K562 (cell line): Measurements from ENCODE around the gene SH3BP4. TPM values are rescaled to one million over a fixed set of nuclear protein-coding genes. Genes with fewer than 3 reads are reported as not detected.

ENCODE experiments used
- ATAC-seq: fragments of 200-7000 bp; cut with Tn5 transposase; 3 replicates; pipeline ENCODE4 v1.9.1; 2020; ENCODE audit warnings: moderate library complexity
- BruUV-seq: library from RNA; stranded (reverse); fragments of 400-500 nt; replicated peaks from 2 replicates; lab custom pipeline; 2021; lab: Mats Ljungman, UMichigan
- CTCF ChIA-PET: fragments of 300-600 bp; formaldehyde crosslinking; extraction: SDS; loops from one replicate; lab custom pipeline; 2021; ENCODE audit warnings: low intra/inter-chr PET ratio; lab: Yijun Ruan, JAX
- POLR2A ChIA-PET: fragments of 300-600, 350-650 bp; sonication (Branson Sonifier 250); formaldehyde crosslinking; extraction: SDS; loops from one replicate; lab custom pipeline; 2021; ENCODE audit warnings: antibody characterized with exemption, inconsistent platforms; lab: Yijun Ruan, JAX
- DNase-seq, 4 experiments: peaks; one replicate each; pipeline versions ENCODE4 v3.0.0 to v3.0.0-alpha.2; 2011 to 2018; ENCODE audit warnings: low spot score in 3 of 4, mixed read lengths in 3 of 4; ENCODE audit errors: extremely low read depth in 1 of 4
- FAIRE-seq: peaks from 2 replicates; lab custom pipeline; 2011; peaks lifted over from hg19 to GRCh38; lab: Jason Lieb, UNC
- H2AFZ ChIP-seq: 2 replicates; pipeline ENCODE4 v1.6.0; 2011; ENCODE audit warnings: low read depth, low read length, control low read depth, inconsistent platforms
- H3K27ac ChIP-seq: fragments of 200-600 bp; 3 replicates; pipeline ENCODE4 v1.8.0; 2011; ENCODE audit warnings: low read depth, mild to moderate bottlenecking, control low read depth, inconsistent platforms, low read length, moderate library complexity, mixed read lengths; ENCODE audit errors: extremely low read depth
- H3K27me3 ChIP-seq, 2 experiments: fragments of 300-600 bp in 1 of 2; 2 replicates in 1 of 2; 3 replicates in 1 of 2; pipeline versions ENCODE4 v1.6.0 to v1.8.0; 2011; ENCODE audit warnings: inconsistent platforms in 2 of 2, low read length in 2 of 2, mild to moderate bottlenecking in 1 of 2, mixed read lengths in 1 of 2, moderate library complexity in 1 of 2; ENCODE audit not compliant: control insufficient read depth in 2 of 2, insufficient read depth in 2 of 2
- H3K36me3 ChIP-seq: fragments of 300-600 bp; 3 replicates; pipeline ENCODE4 v1.8.0; 2011; ENCODE audit warnings: mild to moderate bottlenecking, low read length, inconsistent platforms; ENCODE audit not compliant: control insufficient read depth, insufficient read depth
- H3K4me1 ChIP-seq, 2 experiments: fragments of 200-600 bp in 1 of 2; replicated peaks in 1 of 2; 2 replicates in 1 of 2; 3 replicates in 1 of 2; pipeline versions ENCODE4 v1.5.1 to v1.8.0; 2011; ENCODE audit warnings: inconsistent platforms in 2 of 2, low read length in 2 of 2, mild to moderate bottlenecking in 1 of 2, mixed read lengths in 1 of 2, moderate library complexity in 1 of 2; ENCODE audit not compliant: control insufficient read depth in 2 of 2, insufficient read depth in 2 of 2
- H3K4me2 ChIP-seq: 2 replicates; pipeline ENCODE4 v1.6.1; 2011; ENCODE audit warnings: low read length, control low read depth, inconsistent platforms, mixed read lengths; ENCODE audit not compliant: insufficient read depth
- H3K4me3 ChIP-seq: fragments of 200-600 bp; sonication (generic), shearing (Covaris generic); 2 replicates; pipeline ENCODE4 v1.5.1; 2016; ENCODE audit warnings: control low read depth, inconsistent platforms
- H3K79me2 ChIP-seq: fragments of 200-600 bp; 3 replicates; pipeline ENCODE4 v1.8.0; 2011; ENCODE audit warnings: low read length, inconsistent platforms; ENCODE audit not compliant: control insufficient read depth, insufficient read depth
- H3K9ac ChIP-seq, 2 experiments: 2 replicates each; pipeline versions ENCODE4 v1.6.0 to v1.6.1; 2011; ENCODE audit warnings: low read depth in 2 of 2, low read length in 2 of 2, control low read depth in 1 of 2, inconsistent platforms in 1 of 2, mild to moderate bottlenecking in 1 of 2, mixed read lengths in 1 of 2; ENCODE audit not compliant: insufficient read depth in 1 of 2
- H3K9me1 ChIP-seq: one replicate; pipeline ENCODE4 v1.6.0; 2011; ENCODE audit warnings: inconsistent platforms, mild to moderate bottlenecking, low read length, moderate library complexity; ENCODE audit not compliant: control insufficient read depth, insufficient read depth
- H3K9me3 ChIP-seq: replicated peaks from 2 replicates; pipeline ENCODE4 v1.5.1; 2011; ENCODE audit warnings: low read depth, low read length, inconsistent platforms; ENCODE audit not compliant: control insufficient read depth, insufficient read depth
- H4K20me1 ChIP-seq: replicated peaks from 2 replicates; pipeline ENCODE4 v1.6.1; 2011; ENCODE audit warnings: low read length, inconsistent platforms, mixed read lengths; ENCODE audit not compliant: control insufficient read depth, insufficient read depth
- ADNP ChIP-seq: fragments of 200-800 bp; sonication (Bioruptor generic); IDR thresholded peaks from 2 replicates; pipeline ENCODE4 v1.6.1; 2016; ENCODE audit warnings: missing genetic modification characterization, missing compliant biosample characterization
- CTBP1 ChIP-seq: fragments of 450-650 bp; IDR thresholded peaks from 2 replicates; pipeline ENCODE4 v1.6.1; 2016; ENCODE audit warnings: borderline replicate concordance
- KDM5B ChIP-seq: fragments of 200-600 bp; sonication (generic); IDR thresholded peaks from 2 replicates; pipeline ENCODE4 v1.6.1; 2012; ENCODE audit warnings: low read depth, mild to moderate bottlenecking, moderate library complexity, low read length, control low read depth, inconsistent platforms; ENCODE audit not compliant: insufficient replicate concordance
- KLF16 ChIP-seq: IDR thresholded peaks from 2 replicates; pipeline ENCODE4 v1.6.1; 2016; ENCODE audit warnings: antibody characterized with exemption
- MNT ChIP-seq, 2 experiments: fragments of 450-650 bp; conservative IDR thresholded peaks; 2 replicates each; pipeline ENCODE4 v1.6.1; 2017; ENCODE audit warnings: mild to moderate bottlenecking in 2 of 2, moderate library complexity in 2 of 2
- NR4A1 ChIP-seq, 2 experiments: fragments of 250-450 bp in 1 of 2; fragments of 450-650 bp in 1 of 2; sonication (Bioruptor Pico) in 1 of 2; IDR thresholded peaks; 2 replicates each; pipeline versions ENCODE4 v1.4.0 to v1.6.1; 2016 to 2020; ENCODE audit warnings: mild to moderate bottlenecking in 2 of 2, missing compliant biosample characterization in 1 of 2, missing genetic modification characterization in 1 of 2, moderate library complexity in 1 of 2
- POLR2AphosphoS2 ChIP-seq: IDR thresholded peaks from 2 replicates; pipeline ENCODE4 v1.6.1; 2012; ENCODE audit warnings: low read length, improper control_type of control experiment
- ZBTB49 ChIP-seq: sonication (generic); formaldehyde crosslinking; IDR thresholded peaks from 2 replicates; pipeline ENCODE4 v1.8.0; 2022; ENCODE audit warnings: missing genetic modification reagents, mild to moderate bottlenecking, borderline replicate concordance
- ZNF277 ChIP-seq: fragments of 250-450 bp; sonication (Bioruptor Pico); IDR thresholded peaks from 2 replicates; pipeline ENCODE4 v1.8.0; 2022; ENCODE audit warnings: inconsistent platforms, mild to moderate bottlenecking, moderate library complexity, borderline replicate concordance
- ZNF551 ChIP-seq: fragments of 250-450 bp; sonication (Bioruptor Pico); IDR thresholded peaks from 2 replicates; pipeline ENCODE4 v1.5.0; 2021; ENCODE audit warnings: mild to moderate bottlenecking, moderate library complexity
- WGBS: fragments of 100-300 bp; shearing (Covaris generic); methylation state at CpG from one replicate; pipeline ENCODE4 v1.1.6; 2016; ENCODE audit warnings: low coverage, mixed read lengths; ENCODE audit not compliant: insufficient coverage; ENCODE audit errors: missing lambda C conversion rate; 5-methylcytosine and 5-hydroxymethylcytosine counted together
- in situ Hi-C: fragments of 300-500 bp; cut with MboI; formaldehyde crosslinking; loops from 4 replicates; pipeline ENCODE4 v1.15.0; 2018; ENCODE audit warnings: inconsistent platforms, mixed read lengths
- intact Hi-C: fragments of 100-400 bp; cut with micrococcal nuclease; formaldehyde crosslinking; loops from 2 replicates; pipeline ENCODE4 v1.14.2; 2022
- polyA plus RNA-seq, 8 experiments: library from polyadenylated mRNA; depleted of rRNA in 4 of 8; stranded (reverse) in 5 of 8; unstranded in 3 of 8; fragments of >200 nt; fragmentation: Nextera tagmentation in 2 of 8; fragmentation: Illumina TruSeq in 1 of 8; extraction: Ambion mirVana in 2 of 8; extraction: Trizol in 1 of 8; gene quantifications; 2 replicates each; pipeline versions ENCODE4 v1.2.1 to v1.2.3, GENCODE V29; 2011 to 2014; ENCODE audit warnings: inconsistent platforms in 1 of 8, missing spikeins in 1 of 8
- total RNA-seq, 7 experiments: library from RNA; depleted of rRNA in 6 of 7; stranded (reverse); fragments of >200 nt in 6 of 7; fragmentation: Illumina TruSeq in 2 of 7; extraction: Trizol in 2 of 7; gene quantifications; 2 replicates each; pipeline versions ENCODE4 v1.2.1 to v1.2.3, GENCODE V29; 2011 to 2021; ENCODE audit warnings: low replicate concordance in 1 of 7
- TF ChIP-seq, protein P1 (sequence below): fragments of 450-650 bp; IDR thresholded peaks from 2 replicates; pipeline ENCODE4 v1.6.1; 2017; ENCODE audit warnings: antibody characterized with exemption, mild to moderate bottlenecking

Gene SH3BP4
- total and polyA plus RNA-seq, 9 of the 15 experiments (the other 6 are each of a cell fraction or from before 2014, with no cell fraction given): 0.03 to 0.28 (median 0.27) TPM; not detected in 6

GRCh38 chr2:235091421-235091820, 139.6 kb downstream of the SH3BP4 start (continued):
- TF ChIP-seq, protein P1, sequence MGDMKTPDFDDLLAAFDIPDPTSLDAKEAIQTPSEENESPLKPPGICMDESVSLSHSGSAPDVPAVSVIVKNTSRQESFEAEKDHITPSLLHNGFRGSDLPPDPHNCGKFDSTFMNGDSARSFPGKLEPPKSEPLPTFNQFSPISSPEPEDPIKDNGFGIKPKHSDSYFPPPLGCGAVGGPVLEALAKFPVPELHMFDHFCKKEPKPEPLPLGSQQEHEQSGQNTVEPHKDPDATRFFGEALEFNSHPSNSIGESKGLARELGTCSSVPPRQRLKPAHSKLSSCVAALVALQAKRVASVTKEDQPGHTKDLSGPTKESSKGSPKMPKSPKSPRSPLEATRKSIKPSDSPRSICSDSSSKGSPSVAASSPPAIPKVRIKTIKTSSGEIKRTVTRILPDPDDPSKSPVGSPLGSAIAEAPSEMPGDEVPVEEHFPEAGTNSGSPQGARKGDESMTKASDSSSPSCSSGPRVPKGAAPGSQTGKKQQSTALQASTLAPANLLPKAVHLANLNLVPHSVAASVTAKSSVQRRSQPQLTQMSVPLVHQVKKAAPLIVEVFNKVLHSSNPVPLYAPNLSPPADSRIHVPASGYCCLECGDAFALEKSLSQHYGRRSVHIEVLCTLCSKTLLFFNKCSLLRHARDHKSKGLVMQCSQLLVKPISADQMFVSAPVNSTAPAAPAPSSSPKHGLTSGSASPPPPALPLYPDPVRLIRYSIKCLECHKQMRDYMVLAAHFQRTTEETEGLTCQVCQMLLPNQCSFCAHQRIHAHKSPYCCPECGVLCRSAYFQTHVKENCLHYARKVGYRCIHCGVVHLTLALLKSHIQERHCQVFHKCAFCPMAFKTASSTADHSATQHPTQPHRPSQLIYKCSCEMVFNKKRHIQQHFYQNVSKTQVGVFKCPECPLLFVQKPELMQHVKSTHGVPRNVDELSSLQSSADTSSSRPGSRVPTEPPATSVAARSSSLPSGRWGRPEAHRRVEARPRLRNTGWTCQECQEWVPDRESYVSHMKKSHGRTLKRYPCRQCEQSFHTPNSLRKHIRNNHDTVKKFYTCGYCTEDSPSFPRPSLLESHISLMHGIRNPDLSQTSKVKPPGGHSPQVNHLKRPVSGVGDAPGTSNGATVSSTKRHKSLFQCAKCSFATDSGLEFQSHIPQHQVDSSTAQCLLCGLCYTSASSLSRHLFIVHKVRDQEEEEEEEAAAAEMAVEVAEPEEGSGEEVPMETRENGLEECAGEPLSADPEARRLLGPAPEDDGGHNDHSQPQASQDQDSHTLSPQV: no peak
- no peak for TF ChIP-seq KLF16
- no peak for TF ChIP-seq ZNF551
- TF ChIP-seq, all 486 proteins: peak for 0

- WGBS: 0% methylated on average over 7 of the region's 9 CpGs
- CTCF ChIA-PET: no interaction called here
- no peak for FAIRE-seq
- Histone ChIP-seq H4K20me1 (no peaks in the 10 kb centered on the region), H3K4me2 (no peak overlapping the region), H3K27me3 (peaks cover 0 to 21% of the 10 kb centered on the region in 2 experiments; a peak in 2 of 5 replicates), H3K9ac (no peak overlapping the region), H3K4me1 (no peaks in the 10 kb centered on the region), H3K79me2 (no peaks in the 10 kb centered on the region), H3K9me1 (no peaks in the 10 kb centered on the region), H3K27ac (no peak overlapping the region), H3K9me3 (no peaks in the 10 kb centered on the region), H3K36me3 (no peaks in the 10 kb centered on the region), H2AFZ (no peak overlapping the region), H3K4me3 (no peak overlapping the region)
- intact Hi-C loops (no loop called here), in situ Hi-C loops (no loop called here)
- no peak for ATAC-seq
- DNase-seq: no peak
- no TSS peak for BruUV-seq
- POLR2A ChIA-PET: no interaction called here
- no peak for TF ChIP-seq NR4A1 (CRISPR knock-in tag; IDR thresholded peaks at IDR 0.05)
- no peak for TF ChIP-seq NR4A1 (tag; IDR thresholded peaks at IDR 0.05)
- TF ChIP-seq ADNP (tag): no peak
- no peak for TF ChIP-seq ZNF277 (CRISPR knock-in tag)
- TF ChIP-seq KDM5B: no peak
- TF ChIP-seq MNT (conservative IDR thresholded peaks at IDR 0.05): no peak
- TF ChIP-seq POLR2AphosphoS2: no peak
- TF ChIP-seq CTBP1: no peak
- no peak for TF ChIP-seq ZBTB49 (CRISPR knock-in tag)
These were observed 140.2 kb downstream of the SH3BP4 start for GRCh38 chr2:235091983-235092382.
